Nucleus accumbens (tissue), 56 donors: Measurements from ENCODE around the gene TMEM273.

Experiments
- DNase-seq, 56 donors: peaks; one replicate each; lab custom pipeline; 2025; lab: John Stamatoyannopoulos, UW

TMEM273 gene

DNA sequence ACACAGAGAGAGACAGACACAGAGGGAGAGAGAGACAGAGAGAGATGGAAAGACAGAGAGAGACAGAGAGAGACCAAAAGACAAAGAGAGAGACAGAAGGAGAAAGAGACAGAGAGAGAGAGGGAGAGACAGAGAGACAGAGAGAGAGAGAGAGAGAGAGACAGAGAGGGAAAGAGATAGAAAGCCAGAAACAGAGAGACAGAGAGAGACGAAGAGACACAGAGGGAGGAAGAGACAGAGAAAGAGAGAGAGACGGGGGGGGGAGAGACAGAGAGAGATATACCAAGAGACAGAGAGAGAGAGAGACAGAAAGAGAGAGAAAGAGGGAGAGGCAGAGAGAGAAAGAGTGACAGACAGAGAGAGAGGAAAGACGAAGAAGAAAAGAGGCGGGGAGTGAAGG is 83.1 kb downstream of the TMEM273 start:
- no peak for DNase-seq
